Right lobe of liver (tissue), 4 donors: ENCODE results near the gene HYI.

Experiments used
- CTCF ChIP-seq, 4 donors: fragments of 200-600 bp in 3 of 4; fragments of 450-650 bp in 1 of 4; IDR thresholded peaks; one replicate each; pipeline versions ENCODE4 v1.5.1 to v1.8.0; 2016 to 2022; ENCODE audit warnings: antibody characterized with exemption in 4 of 4, mild to moderate bottlenecking in 2 of 4
- POLR2A ChIP-seq: fragments of 450-650 bp; IDR thresholded peaks from one replicate; pipeline ENCODE4 v1.6.1; 2017; ENCODE audit warnings: antibody characterized with exemption, mild to moderate bottlenecking
- donor health status: DM: no; HTN: no; CAD: no.
- donor health status: DM: no; HTN: no; CAD: no.
- donor health status: DM: no; HTN: yes; CAD: no.

- TF ChIP-seq CTCF (IDR thresholded peaks at IDR 0.05) (no peak), POLR2A (no peak)
Observed at GRCh38 chr1:43435146-43436145, 18.3 kb downstream of the HYI start.
